Measurements from ENCODE around the gene PRDM16.

Gene PRDM16

DNA sequence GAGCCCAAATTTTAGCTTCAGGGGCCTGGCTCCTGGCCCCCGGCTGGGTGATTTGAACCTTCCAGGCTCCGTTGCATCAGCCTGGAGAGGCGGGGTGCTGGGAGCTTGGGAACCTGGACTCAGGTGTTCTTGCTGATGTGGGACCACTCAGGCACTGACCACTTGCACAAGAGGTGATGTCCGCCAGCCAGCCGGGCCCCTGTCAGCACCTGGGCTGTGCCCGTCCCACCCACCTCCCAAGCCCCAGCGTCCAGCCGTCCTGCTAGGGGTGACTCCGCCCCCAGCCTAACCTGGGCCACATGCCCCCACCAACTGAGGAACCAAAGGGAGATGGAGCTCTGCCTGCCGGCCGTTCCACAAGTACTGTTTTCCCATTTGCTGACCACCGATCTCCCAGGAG lies 338.0 kb downstream of the PRDM16 start:
- in situ Hi-C loops (cut with HindIII; ENCODE audit: low sequenced_read_pairs) = loop anchor here (5.0 kb wide), 2 partner anchors 45 to 95 kb away; no protein-coding TSS in a partner anchor

DNA sequence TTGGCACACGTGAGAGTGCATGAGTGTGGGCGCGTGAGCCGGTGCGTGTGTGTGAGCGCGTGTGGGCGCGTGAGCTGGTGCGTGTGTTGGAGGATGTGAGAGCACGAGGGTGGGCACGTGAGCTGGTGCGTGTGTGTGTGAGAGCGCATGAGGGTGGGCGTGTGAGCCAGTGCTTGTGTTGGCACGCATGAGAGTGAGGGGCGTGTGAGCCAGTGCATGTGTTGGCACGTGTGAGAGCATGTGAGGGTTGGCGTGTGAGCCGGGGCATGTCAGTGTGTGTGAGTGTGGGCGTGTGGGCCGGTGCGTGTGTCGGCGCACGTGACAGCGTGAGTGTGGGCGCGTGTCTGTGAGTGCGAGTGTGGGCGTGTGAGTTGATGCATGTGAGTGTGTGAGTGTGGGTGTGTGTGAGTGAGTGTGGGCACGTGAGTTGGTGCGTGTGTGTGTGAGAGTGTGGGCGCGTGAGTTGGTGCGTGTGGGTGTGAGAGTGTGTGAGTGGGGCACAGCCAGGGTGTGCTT lies 339.8 kb downstream of the PRDM16 start:
- in situ Hi-C loops (cut with HindIII; ENCODE audit: low sequenced_read_pairs) = loop anchor here (5.0 kb wide), 2 partner anchors 47 to 97 kb away; no protein-coding TSS in a partner anchor

DNA sequence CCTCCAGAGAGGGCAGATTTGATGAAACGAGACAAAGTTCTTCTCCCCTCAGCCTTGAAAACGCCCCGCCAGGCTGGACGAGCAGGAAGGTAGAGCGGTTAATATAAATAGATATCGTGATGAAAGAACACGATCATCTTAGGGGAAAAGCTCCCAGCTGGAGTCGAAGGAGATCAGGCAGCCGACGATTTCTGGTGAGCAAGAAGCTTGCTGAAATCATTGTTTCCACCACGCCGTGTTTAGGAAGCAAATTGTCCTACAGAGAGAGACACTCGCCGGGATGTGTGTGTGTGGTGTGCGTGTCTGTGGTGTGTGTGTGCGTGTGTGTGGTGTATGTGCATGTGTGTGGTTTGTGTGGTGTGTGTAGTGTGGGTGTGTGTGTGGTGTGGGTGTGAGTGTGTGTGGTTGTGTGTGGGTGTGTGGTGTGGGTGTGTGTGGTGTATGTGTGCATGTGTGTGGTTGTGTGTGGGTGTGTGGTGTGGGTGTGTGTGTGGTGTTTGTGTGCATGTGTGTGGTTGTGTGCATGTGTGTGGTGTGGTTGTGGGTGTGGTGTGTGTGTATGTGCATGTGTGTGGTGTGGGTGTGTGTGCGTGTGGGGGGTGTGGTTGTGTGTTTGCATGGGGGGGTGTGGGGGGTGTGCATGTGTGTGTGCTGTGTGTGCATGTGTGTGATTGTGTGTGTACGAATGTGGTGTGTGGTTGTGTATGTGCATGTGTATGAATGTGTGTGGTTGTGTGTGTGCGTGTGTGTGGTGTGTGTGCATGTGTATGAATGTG lies 340.6 kb downstream of the PRDM16 start:
- in situ Hi-C loops (cut with HindIII; ENCODE audit: low sequenced_read_pairs) = loop anchor here (5.0 kb wide), 2 partner anchors 47 to 97 kb away; no protein-coding TSS in a partner anchor

DNA sequence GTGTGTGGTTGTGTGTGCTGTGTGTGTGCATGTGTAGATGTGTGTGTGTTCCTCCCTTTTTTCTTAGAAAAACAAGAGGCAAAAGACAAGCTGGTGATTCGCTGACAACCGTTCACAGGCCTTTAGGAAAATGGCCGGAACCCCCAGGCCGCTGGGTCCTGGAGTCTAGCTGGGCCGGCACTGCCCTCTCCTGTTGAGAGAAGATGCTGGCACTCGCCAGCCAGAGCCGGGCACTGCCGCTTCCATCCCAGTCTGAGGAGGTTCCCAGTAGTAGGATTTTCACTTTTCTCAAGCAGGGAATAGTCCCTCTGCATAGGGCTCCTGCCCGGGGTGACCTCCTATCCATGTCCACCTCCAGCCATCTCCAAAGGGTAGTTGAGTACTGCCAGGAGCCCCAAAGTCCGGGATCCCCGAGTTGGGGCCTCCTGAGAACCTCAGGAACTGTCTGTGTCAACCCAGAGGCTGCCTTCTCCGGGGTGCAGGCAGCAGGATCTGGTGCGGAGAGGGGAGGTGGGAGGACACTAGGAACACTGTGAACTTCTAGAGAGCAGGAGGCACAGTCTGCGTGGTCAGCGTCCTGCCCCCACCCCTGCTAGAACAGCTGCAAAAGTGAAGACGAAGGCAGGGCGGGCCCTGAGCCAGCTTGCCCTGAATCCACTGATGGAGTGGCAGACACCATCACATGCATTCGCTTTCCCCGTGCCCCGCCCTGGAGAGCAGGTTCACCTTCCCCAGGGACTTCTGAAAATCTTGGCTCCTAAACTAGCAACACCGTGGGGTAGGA lies 341.3 kb downstream of the PRDM16 start:
- in situ Hi-C loops (cut with HindIII; ENCODE audit: low sequenced_read_pairs) = no loop called here

DNA sequence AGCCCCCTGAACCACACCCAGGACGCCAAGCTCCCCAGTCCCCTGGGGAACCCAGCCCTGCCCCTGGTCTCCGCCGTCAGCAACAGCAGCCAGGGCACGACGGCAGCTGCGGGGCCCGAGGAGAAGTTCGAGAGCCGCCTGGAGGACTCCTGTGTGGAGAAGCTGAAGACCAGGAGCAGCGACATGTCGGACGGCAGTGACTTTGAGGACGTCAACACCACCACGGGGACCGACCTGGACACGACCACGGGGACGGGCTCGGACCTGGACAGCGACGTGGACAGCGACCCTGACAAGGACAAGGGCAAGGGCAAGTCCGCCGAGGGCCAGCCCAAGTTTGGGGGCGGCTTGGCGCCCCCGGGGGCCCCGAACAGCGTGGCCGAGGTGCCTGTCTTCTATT lies 342.8 kb downstream of the PRDM16 start:
- in situ Hi-C loops (cut with HindIII; ENCODE audit: low sequenced_read_pairs) = no loop called here

DNA sequence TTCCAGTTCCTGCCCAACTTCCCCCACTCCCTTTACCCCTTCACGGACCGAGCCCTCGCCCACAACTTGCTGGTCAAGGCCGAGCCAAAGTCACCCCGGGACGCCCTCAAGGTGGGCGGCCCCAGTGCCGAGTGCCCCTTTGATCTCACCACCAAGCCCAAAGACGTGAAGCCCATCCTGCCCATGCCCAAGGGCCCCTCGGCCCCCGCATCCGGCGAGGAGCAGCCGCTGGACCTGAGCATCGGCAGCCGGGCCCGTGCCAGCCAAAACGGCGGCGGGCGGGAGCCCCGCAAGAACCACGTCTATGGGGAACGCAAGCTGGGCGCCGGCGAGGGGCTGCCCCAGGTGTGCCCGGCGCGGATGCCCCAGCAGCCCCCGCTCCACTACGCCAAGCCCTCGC lies 343.4 kb downstream of the PRDM16 start:
- in situ Hi-C loops (cut with HindIII; ENCODE audit: low sequenced_read_pairs) = no loop called here

DNA sequence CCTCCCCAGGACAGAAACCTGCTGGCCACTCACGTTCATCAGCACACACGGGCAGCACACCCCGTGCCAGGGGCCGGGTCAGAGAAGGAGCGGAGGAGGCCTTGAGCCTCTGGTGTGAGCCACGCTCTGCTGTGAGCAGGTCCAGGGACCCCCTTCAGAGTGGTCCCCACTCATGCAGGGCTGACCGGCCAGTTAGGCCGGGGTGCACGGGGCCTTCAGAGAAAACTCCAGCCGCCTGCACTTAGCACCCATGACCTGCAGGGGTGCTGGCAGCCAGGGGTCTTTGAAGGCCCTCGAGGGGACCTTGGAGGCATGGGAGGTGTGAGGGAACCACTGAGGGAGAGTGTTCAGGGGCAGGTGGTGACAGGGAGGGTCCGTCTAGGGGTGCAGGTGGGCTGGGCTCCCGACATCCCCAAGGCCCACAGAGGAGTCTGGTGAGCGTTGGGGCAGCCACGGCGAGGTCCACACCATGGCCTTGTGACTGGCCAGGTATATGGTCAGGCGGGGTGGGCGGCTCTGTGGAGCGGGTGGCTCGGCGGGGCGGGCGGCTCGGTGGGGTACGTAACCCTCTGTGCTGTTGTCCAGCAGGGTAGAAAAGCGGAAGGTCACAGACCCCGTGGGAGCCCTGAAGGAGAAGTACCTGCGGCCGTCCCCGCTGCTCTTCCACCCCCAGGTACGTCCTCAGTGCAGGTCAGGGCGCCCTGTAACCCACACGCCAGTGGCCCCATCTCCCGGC lies 345.1 kb downstream of the PRDM16 start:
- in situ Hi-C loops (cut with HindIII; ENCODE audit: low sequenced_read_pairs) = no loop called here

DNA sequence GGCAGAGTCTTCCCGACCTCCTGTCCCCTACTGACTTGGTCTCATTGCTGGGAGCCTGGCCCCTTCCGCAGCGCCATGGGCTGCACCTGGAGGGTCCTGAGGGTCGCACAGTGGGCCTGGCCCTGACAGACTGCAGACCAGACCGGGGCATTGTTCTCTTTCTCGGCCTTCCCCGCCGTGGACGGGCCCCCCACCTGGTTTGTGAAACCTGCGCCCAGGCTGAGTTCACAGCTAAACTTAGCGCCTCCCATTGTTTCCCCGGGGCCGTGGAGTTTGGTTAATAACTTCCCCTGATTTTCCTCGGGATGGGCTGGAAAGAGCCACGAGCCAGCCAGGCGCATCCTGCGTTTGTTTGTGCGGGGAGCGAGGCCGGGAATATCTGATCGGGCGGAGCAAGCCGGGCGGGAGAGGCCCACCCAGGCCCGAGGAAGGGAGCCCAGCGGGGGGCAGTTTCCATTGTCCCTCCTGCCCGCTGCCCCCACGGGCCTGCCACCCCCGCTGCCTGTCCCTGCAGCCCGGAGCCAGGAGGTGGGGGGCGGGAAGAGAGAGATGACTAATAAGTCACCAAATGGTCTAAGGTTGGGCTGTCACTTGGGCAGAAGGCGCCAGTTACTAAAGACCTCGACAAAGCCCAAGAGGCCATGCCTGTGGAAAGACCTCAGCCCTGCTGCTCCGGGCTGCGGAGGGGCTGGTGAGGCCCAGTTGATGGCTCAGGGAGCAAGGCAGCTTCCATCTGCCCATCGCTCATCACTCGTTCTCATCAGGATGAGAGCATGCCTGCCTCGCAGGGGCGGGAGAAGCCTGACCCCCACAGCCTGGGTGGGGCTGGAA lies 346.5 kb downstream of the PRDM16 start:
- in situ Hi-C loops (cut with HindIII; ENCODE audit: low sequenced_read_pairs) = no loop called here

DNA sequence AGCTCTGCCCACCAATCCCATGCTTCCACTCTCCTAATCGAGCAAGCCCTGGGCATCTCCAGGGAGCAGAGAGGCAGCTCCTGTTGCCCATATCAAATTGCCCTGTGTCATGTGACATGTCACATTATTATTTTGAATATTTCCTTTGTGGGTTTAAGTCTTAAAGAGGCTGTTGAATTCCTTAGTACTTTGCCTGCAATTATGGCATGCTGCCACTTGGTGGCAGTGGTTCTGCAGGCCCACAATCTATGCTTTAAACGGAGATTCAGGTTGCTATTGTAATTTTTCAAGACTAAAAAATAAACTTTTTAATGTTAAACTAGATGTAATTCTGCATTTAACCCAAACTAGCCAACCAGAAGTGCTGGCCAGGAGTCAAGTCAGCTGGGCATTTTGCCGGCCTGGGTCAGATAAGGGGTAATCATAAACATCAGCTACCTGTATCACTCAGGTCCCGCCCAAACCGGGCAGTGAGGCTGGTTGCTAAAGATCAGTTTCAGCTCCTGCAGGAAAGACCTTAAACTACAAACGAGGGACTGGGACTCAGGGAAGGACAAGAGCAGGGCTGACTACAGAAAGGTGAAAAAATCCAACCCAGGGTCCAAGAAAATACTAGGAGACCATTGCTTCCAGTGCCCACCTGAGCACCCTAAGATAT lies 348.2 kb downstream of the PRDM16 start:
- in situ Hi-C loops (cut with HindIII; ENCODE audit: low sequenced_read_pairs) = no loop called here

DNA sequence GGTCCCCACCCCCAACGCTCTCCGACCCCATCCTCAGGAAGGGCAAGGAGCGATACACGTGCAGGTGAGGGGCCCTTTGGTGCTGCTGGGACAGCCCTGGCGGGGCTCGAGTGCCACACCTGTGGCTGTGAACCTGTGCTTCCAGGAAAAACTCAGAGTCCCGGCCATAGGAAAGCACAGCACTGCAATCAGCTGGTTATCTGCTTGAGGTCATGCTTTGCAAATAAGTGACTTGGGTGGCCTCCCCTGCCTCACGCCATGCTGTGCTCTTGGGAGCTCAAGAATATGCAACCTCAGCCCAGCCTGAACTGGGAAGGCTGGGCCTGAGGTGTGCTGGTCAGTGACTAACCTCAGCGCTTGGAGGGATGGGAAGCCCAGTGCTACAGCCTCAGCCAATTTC lies 348.9 kb downstream of the PRDM16 start:
- in situ Hi-C loops (cut with HindIII; ENCODE audit: low sequenced_read_pairs) = no loop called here

DNA sequence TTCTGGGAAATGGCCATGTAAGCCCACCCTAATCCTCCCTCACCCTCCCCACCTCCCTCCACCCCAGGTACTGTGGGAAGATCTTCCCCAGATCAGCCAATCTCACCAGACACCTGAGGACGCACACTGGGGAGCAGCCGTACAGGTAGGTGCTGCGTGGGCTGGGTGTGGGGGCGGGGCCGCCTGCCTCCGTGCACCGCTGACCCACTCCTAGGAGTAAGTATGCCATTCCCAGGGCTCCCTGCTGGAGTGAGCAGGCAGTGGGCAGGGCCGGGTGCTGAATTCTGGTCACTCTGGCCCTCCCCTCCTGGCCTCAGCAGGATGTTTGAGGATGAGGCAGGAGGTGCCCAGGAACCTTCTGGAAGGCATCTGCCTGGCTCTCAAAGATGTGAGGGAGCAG lies 349.6 kb downstream of the PRDM16 start:
- in situ Hi-C loops (cut with HindIII; ENCODE audit: low sequenced_read_pairs) = no loop called here

DNA sequence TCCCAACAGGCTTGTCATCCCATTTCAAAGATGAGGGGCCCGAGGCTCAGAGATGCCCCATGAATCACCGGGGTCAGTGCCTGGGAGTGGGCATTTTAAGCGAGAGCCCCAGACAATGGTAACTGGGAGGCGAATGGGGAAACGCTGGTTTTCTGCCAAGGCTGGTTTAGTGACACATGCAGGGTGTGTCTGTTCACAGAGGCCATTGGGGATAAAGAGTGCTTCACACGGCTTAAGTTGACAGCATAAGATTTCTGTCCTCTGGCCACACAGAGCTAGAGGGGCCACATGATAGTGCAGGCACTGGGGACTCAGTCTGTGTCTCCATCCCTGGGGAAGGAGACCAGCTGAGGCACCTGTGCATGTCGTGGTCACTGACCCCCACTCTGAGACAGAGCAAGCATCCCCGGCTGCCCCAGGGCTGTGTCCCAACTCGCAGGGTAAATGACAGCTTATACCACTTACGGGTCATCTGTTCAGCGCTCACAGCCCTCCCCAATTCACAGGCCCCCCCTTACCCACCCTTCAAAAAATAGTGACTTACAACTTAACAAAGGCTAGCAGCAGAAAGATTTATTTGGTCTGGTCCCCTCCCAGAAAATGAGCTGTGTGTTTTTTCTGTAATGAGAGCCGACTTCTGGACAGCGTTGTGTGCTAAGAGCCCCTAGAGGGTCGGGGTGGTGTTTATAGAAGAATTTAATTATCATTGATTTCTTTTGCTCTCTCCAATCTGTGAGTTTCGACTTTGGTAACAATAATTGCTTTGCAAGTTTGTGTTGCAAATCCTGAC lies 350.6 kb downstream of the PRDM16 start:
- in situ Hi-C loops (cut with HindIII; ENCODE audit: low sequenced_read_pairs) = loop anchor here (5.0 to 10.0 kb wide), 4 partner anchors 58 to 995 kb away; no protein-coding TSS in a partner anchor

DNA sequence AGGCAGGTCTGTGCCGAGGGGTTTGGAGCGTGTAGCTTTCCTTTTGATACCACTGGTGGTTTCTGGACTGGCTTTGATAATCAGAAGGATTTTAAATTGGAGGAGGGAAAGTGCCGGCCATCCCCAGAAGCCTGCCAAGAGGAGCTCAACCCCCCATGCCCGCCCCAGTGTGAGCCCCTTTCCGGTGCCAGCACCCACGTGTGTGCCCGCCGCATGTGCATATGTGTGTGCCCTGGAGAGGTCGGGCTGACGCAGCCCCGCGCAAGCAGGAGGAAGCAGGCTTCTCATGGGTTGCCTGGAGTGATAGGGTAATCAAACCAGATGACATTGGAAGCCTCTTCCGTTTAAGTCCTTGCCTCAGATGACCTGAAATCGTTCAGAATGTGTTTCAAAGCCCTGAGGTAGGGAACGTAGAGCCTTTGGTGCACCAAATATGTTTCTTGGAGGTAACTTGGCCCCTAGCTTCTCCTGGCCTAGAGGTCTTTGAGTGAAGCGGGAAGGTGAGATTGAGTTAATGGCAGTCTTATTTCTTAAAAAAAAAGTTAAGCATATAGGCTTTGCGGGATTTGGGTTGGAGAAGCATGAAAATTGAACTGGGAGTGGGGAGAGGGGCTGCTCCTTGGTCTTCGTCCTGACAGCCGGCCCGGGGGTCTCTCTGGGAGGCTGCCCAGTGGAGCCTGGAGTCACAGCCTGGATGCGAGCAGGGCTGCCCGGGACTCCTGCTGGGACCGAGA lies 351.4 kb downstream of the PRDM16 start:
- in situ Hi-C loops (cut with HindIII; ENCODE audit: low sequenced_read_pairs) = loop anchor here (5.0 to 10.0 kb wide), 4 partner anchors 57 to 996 kb away; no protein-coding TSS in a partner anchor

DNA sequence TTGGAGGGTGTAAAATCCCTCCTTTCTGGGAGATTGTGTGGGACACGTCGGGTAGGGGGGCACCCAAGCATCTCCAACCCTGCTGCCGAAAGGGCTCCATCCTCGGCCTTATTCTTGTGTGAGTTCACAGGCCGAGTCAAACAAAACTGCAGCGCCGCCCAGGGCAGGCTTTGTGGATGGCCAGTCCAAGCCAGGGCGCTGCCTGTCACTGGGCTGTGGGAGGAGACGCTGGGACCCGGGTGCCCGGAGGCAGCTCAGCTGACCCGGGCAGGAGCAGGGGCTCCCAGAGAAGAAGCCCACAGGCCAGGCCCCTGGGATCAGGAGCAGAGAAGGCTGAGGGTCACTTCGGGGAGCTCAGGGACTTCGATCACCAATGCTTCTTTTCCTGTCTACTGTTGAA lies 353.6 kb downstream of the PRDM16 start:
- in situ Hi-C loops (cut with HindIII; ENCODE audit: low sequenced_read_pairs) = loop anchor here (5.0 to 10.0 kb wide), 4 partner anchors 55 to 998 kb away; no protein-coding TSS in a partner anchor

DNA sequence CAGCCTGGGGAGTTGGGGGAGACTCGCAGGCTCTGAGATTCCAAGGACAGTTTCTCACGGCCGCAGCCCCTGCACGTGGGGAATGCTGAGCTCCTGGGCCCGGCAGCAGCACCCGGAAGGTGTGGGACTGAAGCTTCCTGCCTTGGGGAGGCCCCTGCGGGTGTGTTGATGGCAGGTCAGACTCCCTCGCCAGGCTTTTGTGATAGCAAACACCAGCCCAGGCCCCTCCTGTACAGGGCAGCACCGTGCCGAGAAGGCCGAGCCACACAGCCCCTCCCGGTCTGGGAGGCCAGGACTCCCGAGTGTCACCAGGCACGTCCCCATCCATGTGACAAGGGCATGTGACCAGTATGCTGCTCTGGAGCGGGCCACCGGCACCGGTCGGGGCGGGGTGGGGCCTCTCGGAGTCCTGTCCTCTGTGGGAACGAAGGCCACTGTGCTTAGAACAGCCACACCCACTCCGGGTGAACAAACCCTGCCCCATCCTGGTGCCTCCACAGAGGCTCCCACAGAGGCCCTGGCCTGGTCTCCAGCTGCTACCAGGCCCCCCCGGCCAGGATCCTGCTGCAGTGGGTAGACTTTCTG lies 354.3 kb downstream of the PRDM16 start:
- in situ Hi-C loops (cut with HindIII; ENCODE audit: low sequenced_read_pairs) = loop anchor here (5.0 to 10.0 kb wide), 4 partner anchors 54 to 999 kb away; no protein-coding TSS in a partner anchor

DNA sequence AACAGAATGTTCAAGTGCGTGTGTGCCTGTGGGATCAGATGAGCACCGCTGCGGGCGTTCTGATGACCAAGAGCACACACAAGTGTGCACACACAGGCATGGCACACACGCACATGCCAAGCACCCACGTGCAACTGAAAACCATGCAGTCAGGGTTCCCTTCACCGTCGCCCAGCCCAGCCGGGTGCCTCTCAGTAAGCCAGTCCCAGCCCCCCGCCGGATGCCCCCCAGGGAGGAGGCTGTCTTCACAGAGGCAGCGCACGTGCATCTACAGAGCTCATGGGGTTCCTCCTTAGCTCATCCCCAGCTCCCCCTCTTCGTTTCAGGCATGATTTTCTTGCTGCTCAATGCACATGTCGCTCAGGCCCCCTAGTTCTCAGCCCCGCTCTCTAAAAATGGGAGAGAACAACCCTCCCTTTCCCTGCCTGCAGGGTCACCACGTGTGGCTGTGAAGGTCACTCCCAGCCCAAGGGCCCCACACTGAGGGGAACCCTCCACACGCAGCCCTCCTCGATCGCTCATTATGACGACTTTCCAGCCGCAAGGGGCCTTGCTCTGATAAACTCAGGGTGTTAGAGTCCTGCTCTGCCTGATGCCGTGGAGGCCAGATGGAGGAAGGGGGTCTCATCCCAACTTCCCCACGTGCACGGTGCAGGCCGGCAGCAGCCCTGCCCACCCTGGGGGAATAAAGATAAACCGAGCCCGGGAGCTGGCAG lies 355.1 kb downstream of the PRDM16 start:
- in situ Hi-C loops (cut with HindIII; ENCODE audit: low sequenced_read_pairs) = loop anchor here (5.0 to 10.0 kb wide), 4 partner anchors 53 to 999 kb away; no protein-coding TSS in a partner anchor
